RKO (cell line): ENCODE results near the gene HIRA.
"Not testable (repeated sequence)": the region's sequence is repeated elsewhere in the genome, so short reads cannot be mapped to it uniquely, and the experiment has no call there.

ENCODE experiments used
- DNase-seq: peaks from one replicate; pipeline ENCODE4 v3.0.0-alpha.2; 2016; ENCODE audit warnings: low spot score

Gene HIRA

GRCh38 chr22:19463008-19463407 lies 31.5 kb upstream of the HIRA start:
- DNase-seq = no peak

- no peak for DNase-seq
Measured at GRCh38 chr22:19461506-19461905, 30.0 kb upstream of the HIRA start.

DNA sequence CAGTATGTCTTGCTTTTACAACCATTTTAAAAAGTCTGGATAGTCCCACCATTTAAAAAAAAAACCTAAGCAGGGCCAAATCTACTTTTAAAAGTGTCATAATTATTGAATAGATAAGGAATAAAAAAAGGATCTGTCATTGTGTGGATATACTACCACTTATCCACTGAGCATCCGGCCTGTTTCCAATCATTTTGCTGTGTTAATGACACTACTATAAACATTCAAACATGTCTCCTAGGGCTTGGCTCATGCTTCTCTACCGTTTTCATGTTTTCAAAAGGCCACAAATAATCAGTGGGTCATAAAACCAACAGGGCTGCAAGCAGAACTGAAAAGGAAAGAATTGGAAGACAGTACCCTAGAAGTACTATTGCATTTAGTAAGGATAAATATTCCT lies 28.5 kb upstream of the HIRA start:
- no peak for DNase-seq

DNA sequence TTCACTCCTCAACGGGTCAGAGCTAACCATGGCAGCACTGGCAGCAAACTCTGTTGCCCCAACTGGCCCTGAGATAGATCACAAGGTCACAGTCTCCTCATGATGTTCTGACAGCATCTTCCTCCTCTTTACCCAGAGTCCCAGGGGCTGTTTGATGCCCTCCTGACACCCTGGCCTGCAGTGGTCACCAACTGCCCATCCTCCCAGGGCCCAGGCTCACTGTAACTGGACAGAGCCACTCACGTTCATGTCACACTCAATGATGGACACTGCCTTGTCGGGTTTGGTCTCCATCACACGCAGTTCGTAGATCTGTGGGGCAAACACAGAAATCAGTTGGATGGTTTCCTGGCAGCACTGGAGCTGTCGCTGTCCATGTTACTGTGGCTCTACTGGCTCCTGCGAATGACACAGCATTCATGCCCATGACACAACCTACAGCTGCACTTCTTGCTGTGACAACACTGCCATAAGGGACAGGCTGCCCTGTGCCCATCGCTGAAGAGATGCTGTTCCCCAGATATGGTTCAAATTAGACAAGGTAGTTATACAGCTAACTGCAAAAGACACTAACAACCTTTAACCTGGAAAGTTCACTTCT lies 26.4 kb upstream of the HIRA start:
- no peak for DNase-seq

DNA sequence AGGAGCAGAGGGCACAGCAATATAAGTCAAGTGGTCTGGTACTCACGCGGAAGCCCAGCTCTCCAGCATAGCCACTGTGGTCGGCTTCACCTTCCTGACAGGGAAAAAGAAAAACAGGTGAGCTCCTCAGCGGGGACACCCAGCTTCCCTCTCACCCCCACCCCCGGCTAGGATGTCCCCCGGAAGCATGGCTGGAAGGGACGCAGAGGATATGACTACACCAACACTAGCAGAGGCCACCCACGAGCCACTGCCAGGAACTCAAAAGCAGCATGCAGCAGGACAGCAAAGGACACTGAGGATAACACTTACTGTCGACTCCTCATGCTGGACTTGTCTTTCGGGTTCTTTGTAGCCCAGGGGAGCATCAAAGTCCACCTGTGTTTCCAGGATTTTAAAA lies 25.0 kb upstream of the HIRA start:
- DNase-seq = no peak

DNA sequence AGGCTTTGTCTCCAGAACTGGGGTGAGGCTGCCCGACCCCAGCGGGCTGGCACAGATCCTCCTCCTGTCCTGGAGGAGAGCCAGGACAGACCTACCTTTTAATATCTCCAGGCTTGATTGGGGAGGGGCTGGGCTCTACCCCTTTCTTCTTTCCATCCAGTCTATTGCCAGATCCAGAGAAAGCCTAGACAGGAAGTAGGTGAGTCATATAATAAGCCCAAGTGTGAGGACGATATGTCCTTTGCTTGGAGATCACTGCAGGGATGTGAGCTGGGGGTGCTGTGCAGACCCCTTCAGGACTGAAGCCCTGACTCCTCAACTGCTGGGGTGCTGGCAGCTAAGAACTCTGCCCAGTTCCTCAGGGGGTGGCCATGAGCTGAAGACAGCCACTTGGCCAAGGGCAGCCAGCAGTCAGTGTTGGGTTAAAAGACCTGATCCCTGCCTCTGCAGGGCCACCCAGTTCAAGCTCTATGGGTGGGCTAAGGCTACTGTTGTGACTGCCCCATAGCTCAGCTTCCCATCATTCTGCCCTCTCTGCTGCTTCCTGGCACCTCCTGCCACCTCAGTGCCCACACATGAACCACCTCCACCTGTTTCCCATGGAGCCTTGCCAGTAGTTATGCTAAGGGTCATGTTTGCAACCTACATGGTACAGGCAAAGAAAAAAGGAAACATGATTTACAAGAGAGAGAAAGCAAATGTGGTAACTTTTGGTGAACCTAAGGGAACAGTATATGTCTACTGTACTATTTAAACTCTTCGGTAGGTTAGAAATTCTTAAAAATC lies 24.2 kb upstream of the HIRA start:
- DNase-seq = no peak

DNA sequence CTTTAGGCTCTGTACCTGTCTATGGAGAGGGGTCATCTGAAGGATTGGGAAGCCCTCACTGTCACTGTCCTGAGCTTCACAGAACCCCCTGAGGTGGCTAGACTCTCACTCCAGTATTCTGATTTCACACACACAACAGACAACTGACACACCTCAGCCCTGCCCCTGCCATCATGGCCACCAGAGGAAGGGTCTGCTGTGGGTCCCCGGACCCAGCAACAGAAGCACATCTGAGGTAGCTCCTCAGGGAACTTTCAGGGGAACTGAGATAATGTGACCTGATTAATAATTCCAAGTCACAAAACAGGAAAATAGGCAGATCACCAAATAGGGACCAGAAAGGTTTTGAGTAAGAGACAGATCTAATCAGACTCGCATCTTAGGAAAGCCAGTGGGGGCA lies 23.5 kb upstream of the HIRA start:
- no peak for DNase-seq

DNA sequence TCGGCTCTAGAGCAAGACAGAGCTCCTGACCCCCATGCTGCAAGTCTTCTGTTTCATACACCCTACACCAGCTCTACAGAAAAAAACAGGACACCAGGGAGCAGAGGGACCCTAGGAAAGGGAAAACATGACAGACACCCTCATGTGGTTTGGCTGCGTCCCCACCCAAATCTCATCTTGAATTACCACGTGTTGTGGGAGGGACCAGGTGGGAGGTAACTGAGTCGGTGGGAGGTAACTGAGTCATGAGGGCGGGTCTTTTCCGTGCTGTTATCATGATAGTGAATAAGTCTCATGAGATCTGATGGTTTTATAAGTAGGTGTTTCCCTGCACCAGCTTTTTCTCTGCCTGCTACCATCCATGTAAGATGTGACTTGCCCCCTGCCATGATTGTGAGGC lies 22.6 kb upstream of the HIRA start:
- no peak for DNase-seq

- DNase-seq = no peak
Measured at GRCh38 chr22:19453718-19454117, 22.2 kb upstream of the HIRA start.

DNA sequence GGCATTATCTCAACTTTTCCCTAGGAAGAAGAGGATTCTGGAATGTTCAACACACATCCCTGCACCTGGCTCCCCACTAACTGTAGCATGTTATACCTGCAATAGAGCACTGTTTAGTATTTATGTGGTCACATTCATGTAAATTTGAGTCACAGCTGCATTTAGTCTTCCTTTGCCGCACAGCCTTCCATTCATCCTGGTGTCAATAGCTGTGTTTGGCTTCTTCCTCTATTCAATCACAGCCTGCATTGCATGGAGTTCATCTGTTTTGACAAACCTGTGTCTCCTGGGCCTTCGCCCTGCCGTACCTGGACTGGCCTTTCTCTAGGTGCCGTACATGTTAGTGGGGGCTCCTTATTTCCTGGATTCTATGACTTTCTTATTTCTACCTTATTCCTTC lies 20.0 kb upstream of the HIRA start:
- DNase-seq = no peak

DNA sequence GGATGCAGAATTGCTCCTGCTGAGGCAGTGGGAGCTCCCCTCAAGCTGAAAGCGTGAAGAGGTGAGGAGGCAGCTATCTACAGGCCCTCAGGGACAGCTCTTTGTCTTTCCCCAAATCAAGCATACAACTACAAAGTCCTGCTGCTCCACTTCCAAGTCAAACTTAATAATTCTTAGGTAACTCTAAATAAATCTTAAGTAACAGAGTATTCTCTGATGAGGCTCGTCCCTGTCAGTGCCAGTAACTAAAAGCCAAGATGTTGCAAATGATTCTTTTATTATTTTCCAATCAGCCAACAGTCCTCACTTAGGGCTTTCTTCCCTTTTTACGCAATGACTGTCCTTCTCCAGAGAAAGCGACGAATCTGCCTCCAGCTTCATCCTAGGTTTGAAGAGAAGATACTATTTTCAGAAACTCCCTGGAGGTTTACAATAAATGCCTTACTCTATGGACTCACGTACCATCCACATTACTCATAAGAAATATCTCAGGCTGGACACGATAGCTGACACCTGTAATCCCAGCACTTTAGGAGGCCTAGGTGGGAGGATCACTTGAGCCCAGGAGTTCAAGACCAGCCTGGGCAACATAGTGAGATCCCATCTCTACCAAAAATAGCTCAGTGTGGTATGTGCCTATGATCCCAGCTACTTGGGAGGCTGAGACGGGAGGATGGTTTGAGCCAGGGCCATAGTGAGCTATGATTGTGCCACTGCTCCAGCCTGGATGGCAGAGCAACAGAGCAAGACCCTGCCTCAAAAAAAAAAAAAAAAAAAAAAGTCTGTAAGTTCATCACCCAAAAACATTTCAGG lies 19.0 kb upstream of the HIRA start:
- no peak for DNase-seq

GRCh38 chr22:19449422-19449767 lies 17.9 kb upstream of the HIRA start:
- no peak for DNase-seq

DNA sequence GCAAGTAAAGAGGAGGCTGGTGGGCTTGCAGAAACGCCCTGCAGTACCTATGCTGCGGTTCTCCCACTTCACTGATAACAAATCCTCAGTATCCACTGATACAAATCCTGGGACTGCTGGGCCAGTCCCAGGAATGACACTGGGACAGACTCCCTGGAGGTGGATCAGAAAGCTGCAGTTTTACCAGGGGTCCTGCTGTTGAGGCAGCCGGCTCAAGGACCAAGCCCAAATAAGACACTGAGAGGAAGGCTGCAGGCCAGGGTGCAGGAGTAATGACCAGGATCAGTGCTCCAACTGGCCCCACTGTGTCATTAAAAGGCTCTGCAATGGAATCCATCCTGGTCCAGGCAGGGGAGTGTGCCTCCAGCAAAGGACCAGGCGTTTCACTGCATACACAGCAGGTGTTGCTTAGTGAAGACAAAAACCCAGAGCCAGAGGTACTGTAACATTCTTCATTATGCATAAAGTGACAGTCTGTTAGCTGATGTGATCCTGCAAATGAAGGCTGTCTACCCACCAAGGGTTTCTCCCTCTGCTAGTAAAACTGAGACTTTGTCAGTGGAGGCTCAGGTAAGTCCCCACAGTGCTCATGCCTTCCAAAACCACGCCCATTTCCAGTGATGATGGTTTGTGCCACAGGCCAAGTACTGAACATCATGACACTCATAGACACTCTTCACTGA lies 17.3 kb upstream of the HIRA start:
- no peak for DNase-seq

GRCh38 chr22:19448076-19448607 lies 16.6 kb upstream of the HIRA start:
- peak; percentile 45 for DNase-seq

DNA sequence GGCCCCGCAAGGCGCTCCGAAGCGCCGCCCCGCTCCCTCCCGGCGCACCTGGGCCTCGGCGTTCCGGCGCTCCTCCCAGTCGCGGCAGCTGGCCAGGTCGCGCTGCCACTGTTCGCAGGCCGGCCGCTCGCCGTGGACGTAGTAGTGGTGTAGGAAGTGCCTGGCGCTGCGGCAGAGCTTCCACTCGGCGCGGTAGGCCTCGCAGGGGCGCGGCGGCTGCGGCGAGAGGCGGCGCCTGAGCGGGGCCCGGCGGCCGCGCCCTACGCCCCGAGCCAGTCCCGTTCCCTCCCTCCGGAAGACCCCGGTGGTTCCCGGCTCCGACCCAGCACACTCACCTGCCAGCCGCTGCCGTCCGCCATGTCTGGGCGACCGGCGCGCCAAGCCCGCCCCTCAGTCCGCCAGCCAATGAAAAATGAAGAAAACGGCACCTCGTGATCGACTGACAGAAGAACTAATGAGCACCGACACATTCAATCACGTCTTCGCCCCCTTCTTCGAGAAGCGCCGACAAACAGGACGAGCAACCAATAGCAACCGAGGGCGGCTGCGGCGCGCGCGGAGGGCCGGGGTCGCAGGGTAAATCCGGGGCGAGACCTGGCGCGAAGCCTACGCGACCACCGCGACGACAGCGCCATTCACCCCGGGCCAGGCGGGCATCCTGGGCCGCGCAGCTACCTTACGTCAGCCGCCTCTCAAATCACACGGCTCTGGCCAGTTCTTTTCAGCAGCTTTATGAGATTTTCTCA lies 16.0 kb upstream of the HIRA start, which contains the start of gene C22orf39:
TSS of gene C22orf39 (minus strand) at position 382 of the 746 bp plus-strand sequence. CDS start at position 359, 23 bp downstream.
- peak; percentile 93 for DNase-seq

GRCh38 chr22:19446603-19447329 lies 15.2 kb upstream of the HIRA start:
- peak; percentile 30 for DNase-seq

GRCh38 chr22:19445279-19445982 lies 13.9 kb upstream of the HIRA start:
- DNase-seq = not testable (repeated sequence)

GRCh38 chr22:19443544-19444211 lies 12.1 kb upstream of the HIRA start:
- no peak for DNase-seq

DNA sequence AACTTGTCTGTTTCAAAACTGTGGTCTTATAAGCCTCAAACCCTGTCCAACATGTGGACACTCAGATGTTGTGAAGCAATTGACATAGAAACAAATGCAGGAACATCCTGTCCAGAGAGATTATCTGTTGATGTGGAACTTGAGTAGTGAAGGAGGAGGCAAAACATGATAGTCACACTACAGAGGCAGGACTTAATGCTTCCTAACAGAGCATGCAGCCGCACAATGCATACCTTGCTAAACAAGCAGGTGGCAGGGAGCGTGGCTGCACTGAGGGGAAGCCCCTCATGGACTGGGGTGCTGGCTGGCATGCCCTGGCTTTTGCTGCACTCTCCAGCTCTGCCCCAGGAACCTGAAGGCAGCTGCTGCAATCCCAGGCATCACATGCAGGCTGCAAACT lies 10.6 kb upstream of the HIRA start:
- no peak for DNase-seq
